ENCODE data around the gene KCNF1.

KCNF1 gene

DNA sequence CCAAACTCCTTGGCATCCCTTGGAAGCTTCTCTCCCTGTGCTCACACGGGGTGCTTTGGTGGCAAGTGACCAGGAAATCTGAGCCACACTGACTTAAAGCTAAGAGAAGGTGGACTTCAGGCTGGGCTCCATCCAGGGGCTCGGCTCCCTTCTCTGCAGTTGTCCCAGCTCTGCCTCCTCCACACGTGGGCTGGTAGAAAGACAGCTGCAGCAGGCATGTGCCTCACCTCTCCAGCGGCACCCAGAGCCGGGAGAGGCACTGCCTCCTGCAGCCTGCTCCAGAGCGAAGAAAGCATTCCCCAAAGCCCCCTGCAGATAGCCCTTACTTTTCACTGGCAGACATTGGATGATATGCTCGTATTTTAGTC is 11.3 kb downstream of the KCNF1 start:
- peaks cover 4% of the 10 kb centered on the region for H3K27me3 ChIP-seq (ENCODE audit: control insufficient read depth, insufficient read depth, low read length)
- no peak overlapping the region for H2AFZ ChIP-seq
- no peaks in the 10 kb centered on the region for H3K4me1 ChIP-seq
- no peak overlapping the region for H3K4me2 ChIP-seq (ENCODE audit: low read length)
- TF ChIP-seq, protein P1, sequence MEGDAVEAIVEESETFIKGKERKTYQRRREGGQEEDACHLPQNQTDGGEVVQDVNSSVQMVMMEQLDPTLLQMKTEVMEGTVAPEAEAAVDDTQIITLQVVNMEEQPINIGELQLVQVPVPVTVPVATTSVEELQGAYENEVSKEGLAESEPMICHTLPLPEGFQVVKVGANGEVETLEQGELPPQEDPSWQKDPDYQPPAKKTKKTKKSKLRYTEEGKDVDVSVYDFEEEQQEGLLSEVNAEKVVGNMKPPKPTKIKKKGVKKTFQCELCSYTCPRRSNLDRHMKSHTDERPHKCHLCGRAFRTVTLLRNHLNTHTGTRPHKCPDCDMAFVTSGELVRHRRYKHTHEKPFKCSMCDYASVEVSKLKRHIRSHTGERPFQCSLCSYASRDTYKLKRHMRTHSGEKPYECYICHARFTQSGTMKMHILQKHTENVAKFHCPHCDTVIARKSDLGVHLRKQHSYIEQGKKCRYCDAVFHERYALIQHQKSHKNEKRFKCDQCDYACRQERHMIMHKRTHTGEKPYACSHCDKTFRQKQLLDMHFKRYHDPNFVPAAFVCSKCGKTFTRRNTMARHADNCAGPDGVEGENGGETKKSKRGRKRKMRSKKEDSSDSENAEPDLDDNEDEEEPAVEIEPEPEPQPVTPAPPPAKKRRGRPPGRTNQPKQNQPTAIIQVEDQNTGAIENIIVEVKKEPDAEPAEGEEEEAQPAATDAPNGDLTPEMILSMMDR (IDR thresholded peaks at IDR 0.05) = no peak
- no peaks in the 10 kb centered on the region for H3K36me3 ChIP-seq (ENCODE audit: control insufficient read depth, insufficient read depth, low read length)
- no peaks in the 10 kb centered on the region for H3K9me3 ChIP-seq (ENCODE audit: control insufficient read depth, low read length)
- H3K79me2 ChIP-seq = no peaks in the 10 kb centered on the region
- no peak overlapping the region for H3K9ac ChIP-seq
- no peak overlapping the region for H3K4me3 ChIP-seq (ENCODE audit: low read depth, low read length)
- H3K27ac ChIP-seq = no peak overlapping the region

- H3K4me1 ChIP-seq = no peaks in the 10 kb centered on the region
- no peak overlapping the region for H3K4me2 ChIP-seq (ENCODE audit: low read length)
- TF ChIP-seq, protein P1 (IDR thresholded peaks at IDR 0.05) = no peak
- H3K27me3 ChIP-seq (ENCODE audit: control insufficient read depth, insufficient read depth, low read length) = peaks cover 4% of the 10 kb centered on the region
- H3K9ac ChIP-seq = no peak overlapping the region
- no peak overlapping the region for H3K4me3 ChIP-seq (ENCODE audit: low read depth, low read length)
- no peaks in the 10 kb centered on the region for H3K79me2 ChIP-seq
- H3K9me3 ChIP-seq (ENCODE audit: control insufficient read depth, low read length) = no peaks in the 10 kb centered on the region
- H3K36me3 ChIP-seq (ENCODE audit: control insufficient read depth, insufficient read depth, low read length) = no peaks in the 10 kb centered on the region
- H2AFZ ChIP-seq = no peak overlapping the region
- H3K27ac ChIP-seq = no peak overlapping the region
Measured at GRCh38 chr2:10923965-10924364, 12.2 kb downstream of the KCNF1 start.

DNA sequence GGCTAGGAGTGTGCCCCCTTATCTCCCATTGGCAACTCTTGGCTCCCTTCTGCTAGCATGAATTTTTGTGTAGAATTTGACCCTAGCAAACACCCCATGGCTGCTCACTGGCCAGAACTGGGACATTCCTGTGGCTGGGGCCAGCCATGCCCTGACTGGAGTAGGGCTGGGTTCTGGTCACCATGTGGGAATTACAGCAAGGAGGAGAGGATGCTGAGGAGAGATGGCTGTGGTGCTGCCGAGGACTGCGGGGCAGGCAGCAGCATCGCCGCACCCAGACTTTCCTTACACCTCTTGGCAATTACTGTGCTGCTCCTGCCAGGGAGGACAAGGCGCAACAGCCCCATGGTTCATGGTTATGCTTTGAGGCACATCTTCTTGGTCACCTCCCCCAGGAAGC is 12.7 kb downstream of the KCNF1 start:
- Histone ChIP-seq H3K4me3 (ENCODE audit: low read depth, low read length) (no peak overlapping the region), H3K9ac (no peak overlapping the region), H3K79me2 (no peaks in the 10 kb centered on the region), H3K4me2 (ENCODE audit: low read length) (no peak overlapping the region), H2AFZ (no peak overlapping the region), H3K9me3 (ENCODE audit: control insufficient read depth, low read length) (no peaks in the 10 kb centered on the region), H3K27me3 (ENCODE audit: control insufficient read depth, insufficient read depth, low read length) (peaks cover 4% of the 10 kb centered on the region), H3K27ac (no peak overlapping the region), H3K4me1 (no peaks in the 10 kb centered on the region), H3K36me3 (ENCODE audit: control insufficient read depth, insufficient read depth, low read length) (no peaks in the 10 kb centered on the region)
- TF ChIP-seq, protein P1 (IDR thresholded peaks at IDR 0.05) = no peak

DNA sequence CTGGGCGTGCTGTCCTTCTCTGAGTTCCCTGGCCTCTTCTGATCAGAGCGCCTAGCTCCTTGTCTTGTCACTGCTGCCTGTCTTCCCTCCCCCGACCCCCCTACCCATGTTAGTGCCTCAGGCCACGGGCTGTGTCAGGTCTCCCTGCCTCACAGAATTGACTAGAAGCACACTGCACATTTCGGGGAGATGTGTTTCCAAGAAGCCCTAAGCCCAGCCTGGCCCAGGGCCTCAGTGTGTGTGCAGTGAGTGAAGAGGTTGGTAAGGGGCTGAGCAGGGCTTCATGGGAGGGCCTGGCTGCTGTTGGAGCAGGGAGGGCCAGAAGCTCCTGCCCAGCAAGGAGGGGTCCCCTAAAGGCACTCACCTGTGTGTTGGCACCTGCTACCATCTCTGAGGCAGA is 13.1 kb downstream of the KCNF1 start:
- Histone ChIP-seq H3K36me3 (ENCODE audit: control insufficient read depth, insufficient read depth, low read length) (no peaks in the 10 kb centered on the region), H3K4me3 (ENCODE audit: low read depth, low read length) (no peak overlapping the region), H3K4me2 (ENCODE audit: low read length) (no peak overlapping the region), H3K9me3 (ENCODE audit: control insufficient read depth, low read length) (no peaks in the 10 kb centered on the region), H3K4me1 (no peaks in the 10 kb centered on the region), H2AFZ (no peak overlapping the region), H3K9ac (no peak overlapping the region), H3K27ac (no peak overlapping the region), H3K27me3 (ENCODE audit: control insufficient read depth, insufficient read depth, low read length) (peaks cover 4% of the 10 kb centered on the region), H3K79me2 (no peaks in the 10 kb centered on the region)
- TF ChIP-seq, protein P1 (IDR thresholded peaks at IDR 0.05) = no peak

DNA sequence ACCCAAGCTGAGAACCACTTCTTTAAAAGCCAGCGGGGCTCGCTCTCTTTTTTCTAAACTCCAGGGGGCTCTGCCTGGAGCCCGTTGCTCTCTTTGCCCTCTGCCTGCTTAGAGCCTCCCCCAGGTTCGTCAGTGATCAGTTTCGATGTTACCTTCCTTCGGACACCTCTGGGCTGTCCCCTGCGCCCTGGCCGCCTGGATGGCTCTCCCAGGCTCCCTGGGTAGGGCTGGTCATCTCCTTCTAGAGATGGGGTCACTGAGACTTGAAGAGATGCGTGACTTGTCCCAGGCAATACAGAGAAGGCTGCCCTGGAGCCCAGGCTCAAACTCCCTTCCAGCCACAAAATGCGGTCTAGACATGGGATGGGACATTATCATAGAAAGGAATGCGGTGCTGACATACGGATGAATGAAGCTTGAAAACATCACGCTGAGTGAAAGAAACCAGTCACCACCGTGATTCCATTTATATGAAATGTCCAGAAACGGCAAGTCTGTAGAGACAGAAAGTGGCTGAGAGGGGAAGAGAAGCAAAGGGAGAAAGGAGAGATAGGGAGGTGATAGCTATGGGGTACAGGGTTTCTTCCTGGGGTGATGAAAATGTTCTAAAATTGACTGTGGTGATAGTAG is 14.6 kb downstream of the KCNF1 start:
- Histone ChIP-seq H3K27me3 (ENCODE audit: control insufficient read depth, insufficient read depth, low read length) (peaks cover 4% of the 10 kb centered on the region), H3K4me2 (ENCODE audit: low read length) (no peak overlapping the region), H3K36me3 (ENCODE audit: control insufficient read depth, insufficient read depth, low read length) (no peaks in the 10 kb centered on the region), H3K27ac (no peak overlapping the region), H2AFZ (no peak overlapping the region), H3K79me2 (no peaks in the 10 kb centered on the region), H3K9me3 (ENCODE audit: control insufficient read depth, low read length) (no peaks in the 10 kb centered on the region), H3K4me1 (no peaks in the 10 kb centered on the region), H3K9ac (no peak overlapping the region), H3K4me3 (ENCODE audit: low read depth, low read length) (no peak overlapping the region)
- TF ChIP-seq, protein P1 (IDR thresholded peaks at IDR 0.05) = no peak

Data from parathyroid adenoma (tissue), 2 donors.